NCI-H128 (cell line): ENCODE data around the gene CEP95.

Source experiments
- DNase-seq: peaks from one replicate; lab custom pipeline; 2025; ENCODE audit not compliant: unreplicated experiment; lab: John Stamatoyannopoulos, UW

Gene CEP95

DNA sequence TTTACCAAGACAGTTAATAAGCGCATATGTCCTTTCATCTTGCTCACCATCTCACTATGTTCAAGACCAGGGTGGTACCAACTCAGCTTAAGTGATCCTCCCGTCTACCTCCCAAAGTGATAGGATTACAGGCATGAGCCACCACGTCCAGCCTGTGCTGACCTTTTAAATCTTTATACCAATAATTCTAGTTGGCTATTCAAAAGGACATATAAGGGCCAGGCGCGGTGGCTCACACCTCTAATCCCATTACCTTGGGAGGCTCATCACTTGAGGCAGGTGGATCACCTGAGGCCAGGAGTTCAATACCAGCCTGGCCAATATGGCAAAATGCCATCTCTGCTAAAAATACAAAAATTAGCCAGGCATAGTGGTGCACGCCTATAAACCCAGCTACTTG, 2.4 kb downstream of the CEP95 start:
- DNase-seq = no peak

DNA sequence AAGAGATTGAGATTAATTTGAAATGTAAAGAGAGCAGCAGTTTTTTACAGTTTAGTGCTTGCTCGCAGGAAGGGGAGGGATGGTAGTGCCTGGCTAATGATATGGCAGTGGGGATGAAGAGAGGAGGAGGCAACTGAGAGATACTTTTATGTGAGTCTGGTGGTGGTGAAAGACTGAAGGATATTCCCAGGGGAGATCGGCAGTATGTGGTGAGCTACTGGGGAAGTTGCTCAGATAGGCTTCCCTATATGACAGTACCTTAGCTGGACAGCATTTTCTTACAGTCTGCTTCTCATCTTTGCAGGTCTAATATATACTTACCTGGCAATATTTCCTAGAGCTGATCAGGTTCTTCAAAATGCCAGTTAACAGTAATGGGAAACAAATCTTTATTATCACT, 8.6 kb downstream of the CEP95 start:
- no peak for DNase-seq

DNA sequence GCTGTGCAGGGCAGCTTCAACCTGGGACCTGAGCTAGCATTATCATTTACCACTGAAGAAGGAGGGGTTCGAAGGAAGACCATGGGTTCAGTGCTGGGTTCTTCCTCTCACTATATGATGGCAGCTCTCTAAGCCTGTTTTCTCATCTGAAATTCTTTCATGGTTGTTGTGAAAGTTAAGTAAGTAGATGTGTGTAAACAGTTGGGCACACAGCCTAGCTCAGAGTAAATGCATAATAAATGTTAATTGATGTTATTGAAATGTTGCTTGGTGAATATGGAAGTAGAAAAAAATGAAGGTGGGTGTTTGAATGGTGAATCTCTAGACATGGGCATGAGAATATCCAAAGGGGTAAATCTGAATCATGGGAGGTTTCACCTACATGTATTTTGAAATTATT, 9.1 kb downstream of the CEP95 start:
- DNase-seq = no peak

DNA sequence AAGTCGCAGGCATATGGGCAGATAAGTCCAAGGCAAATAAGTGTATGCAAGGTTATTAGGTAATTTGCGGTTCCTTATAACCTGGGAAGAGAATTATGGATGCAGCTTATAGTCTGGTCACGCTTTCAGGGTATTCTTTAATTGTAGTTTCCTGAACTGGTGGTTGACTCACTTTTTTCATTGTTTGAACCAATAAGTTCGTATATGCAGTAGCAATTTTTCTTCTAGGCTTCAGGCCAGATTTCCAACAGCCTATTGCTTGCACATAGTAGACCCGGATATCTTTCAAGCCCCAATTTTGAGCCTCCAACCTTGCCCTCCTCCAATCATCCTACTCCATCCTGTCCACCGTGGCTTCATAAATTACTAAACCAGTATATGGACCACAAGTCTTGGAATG, 12.8 kb downstream of the CEP95 start:
- DNase-seq = no peak

DNA sequence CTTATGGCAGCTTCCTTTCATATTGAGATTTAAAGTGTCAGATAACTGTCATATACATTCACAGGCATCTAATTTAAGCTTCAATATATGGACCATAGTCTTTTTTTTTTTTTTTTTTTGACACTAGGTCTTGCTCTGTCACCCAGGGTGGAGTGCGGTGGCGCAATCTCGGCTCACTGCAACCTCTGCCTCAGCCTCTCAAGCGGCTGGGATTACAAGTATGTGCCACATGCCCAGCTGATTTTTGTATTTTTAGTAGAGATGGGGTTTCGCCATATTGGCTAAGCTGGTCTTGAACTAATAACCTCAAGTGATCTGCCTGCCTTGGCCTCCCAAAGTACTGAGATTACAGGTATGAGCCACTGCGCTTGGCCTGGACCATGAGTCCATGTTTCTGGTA, 13.6 kb downstream of the CEP95 start:
- no peak for DNase-seq

DNA sequence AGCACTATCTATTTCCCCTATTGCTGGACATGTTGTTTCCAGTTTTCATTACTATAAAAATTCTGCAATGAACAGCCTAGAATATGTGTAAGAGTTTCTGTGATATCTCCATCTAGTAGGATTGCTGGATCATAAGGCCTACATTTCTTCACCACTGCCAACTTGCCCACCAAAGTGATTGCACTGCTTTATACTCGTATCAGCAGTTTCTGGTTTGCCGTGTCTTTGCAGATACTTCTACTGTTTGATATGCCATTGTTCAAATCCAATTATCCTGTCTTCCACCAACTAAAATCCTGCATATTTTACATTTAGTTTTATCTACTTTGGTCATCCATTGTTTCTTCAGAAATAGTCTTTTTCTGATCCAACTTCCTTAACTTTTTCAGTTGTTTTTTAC, 21.1 kb downstream of the CEP95 start:
- DNase-seq = no peak

DNA sequence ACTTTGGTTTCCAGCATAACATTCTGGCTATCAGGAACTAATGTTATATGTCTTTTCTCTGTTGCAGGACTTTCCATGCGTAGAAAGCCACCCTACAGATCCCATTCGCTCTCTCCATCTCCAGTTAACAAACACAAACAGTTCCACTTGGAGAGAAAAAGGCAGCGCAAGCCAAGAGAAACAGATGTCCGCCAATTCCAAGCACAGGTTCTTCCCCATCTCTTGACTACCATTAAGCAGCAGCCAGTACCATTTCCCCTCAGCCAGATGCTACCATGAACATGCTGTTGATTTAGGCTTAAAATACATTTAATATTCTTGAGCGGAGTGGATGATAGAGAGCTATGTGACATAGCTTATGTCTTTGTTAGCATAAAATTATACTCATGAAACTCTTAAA, 22.4 kb downstream of the CEP95 start:
- no peak for DNase-seq

DNA sequence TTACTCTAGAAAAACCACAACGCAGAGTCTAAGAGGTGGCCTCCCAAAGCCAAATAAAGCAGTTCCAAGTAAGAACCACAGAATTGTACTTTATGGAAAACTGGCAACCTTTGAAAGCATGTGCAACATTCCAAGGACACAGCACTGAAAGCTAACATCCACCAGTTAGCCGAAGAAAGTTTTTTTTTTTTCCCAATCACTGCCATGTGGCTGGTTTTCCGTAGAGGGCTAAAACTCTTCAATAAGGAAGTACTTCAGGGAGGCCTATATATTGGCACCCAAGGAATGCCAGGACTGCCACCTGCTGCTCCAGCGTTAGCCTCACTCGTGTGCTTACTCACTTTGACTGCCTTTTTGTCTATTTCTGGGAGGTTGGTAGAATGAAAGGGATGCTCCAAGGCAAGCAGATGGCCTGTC, 25.2 kb downstream of the CEP95 start:
- DNase-seq = no peak

DNA sequence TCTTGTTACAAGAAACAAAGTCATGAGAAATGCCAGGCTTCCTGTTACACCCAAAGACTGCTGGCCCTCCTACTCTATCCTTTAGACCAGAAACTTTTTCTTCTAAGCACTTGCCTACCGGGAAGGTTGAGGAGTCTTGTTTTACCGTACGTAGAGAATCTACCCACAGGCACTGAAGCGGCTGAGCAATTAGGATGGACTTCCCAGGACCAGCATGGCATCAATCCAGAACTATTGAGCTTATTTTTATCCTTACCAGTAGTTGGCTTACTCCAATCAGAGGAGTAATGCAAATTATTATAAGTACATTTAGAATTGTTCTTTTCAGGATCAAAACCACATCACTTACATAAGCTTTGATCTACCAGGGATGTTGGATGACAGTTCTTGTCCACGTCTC, 25.6 kb downstream of the CEP95 start:
- no peak for DNase-seq

DNA sequence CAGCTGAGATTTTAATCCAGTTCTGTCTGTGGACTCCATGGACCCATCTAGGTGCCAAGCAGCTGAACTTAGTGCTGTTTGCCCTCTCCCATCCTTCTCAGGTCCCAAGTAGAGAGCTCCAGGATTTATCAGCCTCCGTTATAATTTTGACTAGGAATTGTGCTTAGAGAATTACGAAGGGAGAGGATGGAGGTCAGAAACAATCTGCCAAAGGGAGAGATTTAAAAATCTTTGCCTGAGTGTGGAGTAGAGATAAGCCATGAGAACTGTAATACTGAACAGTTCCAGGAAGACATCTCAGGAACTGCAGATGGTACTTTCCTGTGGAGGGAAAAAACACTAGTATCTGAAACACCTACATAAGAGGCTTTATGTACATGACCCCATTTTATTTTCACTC, 27.0 kb downstream of the CEP95 start:
- DNase-seq = no peak

DNA sequence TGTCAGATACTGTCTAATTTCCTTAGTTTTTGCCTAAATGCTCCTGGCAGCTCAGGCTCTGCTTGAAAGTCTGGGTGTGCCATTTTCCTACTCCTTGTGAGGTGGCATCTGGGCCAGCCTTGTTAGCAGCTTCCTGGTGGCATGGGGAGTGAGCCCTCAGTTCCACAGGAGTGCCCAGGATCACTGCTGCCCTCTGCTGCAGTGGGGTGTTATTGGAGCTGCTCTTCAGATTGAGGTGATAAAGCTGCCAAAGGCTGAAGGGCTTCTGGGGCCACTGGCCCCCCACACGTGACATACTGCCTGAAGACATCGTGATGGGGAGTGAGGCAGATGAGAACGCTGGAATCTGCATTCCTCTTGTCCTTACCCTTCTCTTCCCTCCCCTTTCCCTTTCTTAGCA, 27.4 kb downstream of the CEP95 start:
- no peak for DNase-seq

DNA sequence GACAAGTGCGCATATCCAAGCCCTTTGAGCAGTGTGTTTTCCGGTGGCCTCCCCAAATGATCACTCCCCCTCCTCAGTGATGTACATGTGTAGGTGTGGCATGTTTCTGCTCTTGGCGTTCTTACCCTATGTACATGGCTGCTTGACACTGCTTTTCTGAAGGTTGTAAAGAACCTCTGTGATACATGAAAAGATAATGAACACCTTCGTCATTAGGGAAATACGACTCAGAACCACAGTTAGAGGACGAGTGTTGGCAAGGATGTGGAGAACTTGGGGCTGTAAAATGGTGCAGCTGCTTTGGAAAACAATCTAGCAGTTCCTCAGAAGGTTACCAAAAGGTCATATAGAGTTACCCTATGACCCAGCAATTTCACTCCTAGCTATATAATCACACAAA, 28.6 kb downstream of the CEP95 start:
- DNase-seq = no peak

DNA sequence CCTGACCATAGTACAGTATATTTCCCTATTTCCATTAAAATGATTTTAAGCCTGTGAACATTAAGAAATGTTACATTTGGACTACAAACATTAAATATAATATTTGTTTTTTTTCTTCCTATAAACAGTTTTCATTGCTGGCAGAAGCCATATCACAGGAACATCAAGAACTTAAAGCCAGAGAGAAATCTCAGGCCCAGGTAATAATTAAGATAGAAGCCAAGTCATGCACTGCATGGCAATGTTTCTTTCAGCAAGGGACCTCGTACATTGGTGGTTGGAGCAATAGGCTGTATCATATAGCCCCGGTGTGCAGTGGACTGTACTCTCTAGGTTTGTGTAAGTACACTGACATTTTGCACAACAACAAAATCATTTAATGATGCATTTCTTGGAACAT, 30.1 kb downstream of the CEP95 start:
- no peak for DNase-seq

DNA sequence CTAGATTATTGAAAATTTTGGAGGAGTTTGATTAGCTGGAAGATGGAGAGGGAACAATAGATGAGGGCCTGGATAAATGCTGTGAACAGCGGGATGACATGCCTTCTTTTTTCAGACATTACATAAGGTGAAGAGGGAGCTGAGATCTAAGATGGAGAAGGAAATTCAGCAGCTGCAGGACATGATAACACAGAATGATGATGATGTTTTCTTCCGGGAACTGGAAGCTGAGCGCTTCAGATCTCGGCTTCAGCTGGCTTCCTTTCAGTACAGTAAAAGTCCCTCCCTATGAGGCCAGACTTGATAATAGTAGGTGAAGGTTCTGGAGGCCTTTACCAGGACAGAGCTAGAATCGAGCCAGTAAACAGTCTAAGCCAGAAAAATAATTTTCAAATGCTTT, 30.7 kb downstream of the CEP95 start:
- DNase-seq = no peak

DNA sequence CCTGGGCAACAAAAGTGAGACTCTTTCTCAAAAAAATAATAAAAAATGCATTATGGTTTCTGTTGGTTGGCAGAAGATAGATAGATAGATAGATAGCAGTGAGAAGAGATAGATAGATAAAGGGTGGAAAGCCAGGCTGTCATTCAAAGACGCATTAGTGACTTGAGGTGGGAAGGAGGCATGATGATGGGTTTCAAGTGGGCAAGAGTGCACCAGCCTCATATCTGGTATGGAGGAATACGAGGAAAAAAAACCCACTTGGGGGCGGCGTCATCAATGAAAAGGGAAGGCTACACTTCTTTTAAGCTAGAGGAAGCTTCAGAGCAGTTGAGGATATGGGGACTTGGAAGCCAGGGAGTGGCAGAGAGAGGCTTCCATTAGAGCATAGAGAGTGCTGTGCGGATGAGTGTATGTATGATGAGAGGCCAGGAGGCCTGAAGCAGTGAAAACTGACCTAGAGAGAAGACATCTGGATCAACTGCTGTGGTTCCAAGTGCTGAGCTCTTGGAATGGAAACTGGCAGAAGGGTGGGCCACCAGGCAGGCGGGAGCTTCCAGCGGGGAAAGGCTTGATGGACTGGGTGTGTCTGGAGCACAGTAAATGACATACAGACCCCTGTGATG, 31.8 kb downstream of the CEP95 start:
- no peak for DNase-seq

DNA sequence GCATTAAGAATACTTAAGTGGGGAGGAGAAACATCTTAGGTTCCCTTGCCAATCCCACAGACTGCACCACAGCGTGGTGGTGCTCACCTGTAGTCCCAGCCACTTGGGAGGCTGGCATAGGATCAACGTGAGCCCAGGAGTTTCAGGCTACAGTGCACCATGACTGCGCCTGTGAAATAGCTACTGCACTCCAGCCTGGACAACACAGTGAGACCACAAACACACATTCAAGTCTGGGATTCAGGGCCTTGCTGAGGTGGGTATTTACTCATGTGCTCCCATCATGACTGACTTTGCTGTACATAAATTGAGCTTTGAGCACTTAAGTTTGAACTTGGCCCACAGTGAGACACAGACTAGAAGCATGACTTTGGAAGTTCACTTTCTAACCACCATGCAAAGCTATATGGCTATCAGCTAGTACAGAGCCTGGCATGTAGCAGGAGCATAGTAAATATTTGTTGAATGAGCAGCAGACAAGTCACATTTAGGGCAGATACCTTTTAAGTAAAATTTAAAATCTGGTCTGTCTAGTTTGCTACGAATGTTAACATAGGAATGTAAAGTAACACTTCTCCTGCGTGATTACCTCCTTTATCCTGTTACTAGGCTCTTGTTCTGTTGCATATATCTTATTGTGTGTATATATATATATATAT, 33.5 kb downstream of the CEP95 start:
- DNase-seq = no peak

DNA sequence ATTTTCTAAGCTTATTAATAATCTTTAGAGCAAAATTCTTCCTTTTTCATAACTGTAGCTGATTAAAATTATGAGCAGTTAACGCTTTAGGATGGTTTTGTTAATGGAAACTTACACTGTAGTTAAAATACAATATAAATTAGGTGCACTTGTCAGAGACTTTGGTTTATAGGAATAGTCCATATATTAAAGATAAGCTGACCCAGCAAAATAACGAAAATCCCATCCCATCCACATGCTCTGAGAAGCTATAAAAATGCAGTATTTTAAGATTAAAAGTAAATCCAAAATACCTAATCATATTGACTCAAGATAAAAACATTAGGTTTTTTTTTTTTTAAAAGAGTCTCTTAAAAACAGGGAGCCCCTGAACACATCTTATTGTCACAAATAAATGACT, 38.0 kb downstream of the CEP95 start:
- no peak for DNase-seq

DNA sequence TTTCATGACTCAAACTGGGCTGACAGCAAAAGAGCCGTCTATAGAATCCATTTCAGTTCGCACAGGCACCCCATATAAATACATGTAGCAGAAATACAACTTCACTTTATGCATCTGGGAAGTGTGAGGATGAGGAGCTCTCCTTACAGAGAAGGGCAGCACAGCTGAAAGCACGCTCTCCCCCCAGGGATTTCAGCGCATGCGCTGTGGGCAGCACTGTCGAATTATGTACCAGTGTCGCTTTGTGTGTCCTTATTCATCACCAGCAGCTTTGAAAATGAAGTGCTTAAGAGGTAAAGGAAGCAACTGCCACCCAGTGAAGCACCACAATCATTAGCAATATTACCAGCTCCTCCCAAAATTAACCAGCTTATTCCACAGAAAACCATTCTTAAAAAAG, 39.9 kb downstream of the CEP95 start:
- no peak for DNase-seq

DNA sequence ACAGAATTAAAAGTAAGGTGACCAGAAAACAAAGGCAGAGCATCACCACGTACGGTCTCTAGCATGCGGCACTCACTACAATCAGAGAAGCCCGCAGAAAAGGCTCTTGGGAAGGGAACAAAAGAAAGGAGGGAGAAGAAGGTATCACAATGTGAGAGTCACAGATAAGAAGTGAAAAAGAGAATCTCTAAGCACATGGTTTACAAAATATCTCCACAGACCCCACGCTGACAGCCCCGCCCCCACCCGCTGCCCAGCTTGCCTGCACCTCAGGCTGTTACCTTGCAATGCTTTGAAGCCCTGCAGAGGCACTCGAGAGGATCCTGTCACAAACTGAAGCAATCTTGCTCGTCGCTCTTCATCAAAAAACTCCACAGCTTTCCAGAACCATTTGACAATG, 40.5 kb downstream of the CEP95 start:
- DNase-seq = no peak

DNA sequence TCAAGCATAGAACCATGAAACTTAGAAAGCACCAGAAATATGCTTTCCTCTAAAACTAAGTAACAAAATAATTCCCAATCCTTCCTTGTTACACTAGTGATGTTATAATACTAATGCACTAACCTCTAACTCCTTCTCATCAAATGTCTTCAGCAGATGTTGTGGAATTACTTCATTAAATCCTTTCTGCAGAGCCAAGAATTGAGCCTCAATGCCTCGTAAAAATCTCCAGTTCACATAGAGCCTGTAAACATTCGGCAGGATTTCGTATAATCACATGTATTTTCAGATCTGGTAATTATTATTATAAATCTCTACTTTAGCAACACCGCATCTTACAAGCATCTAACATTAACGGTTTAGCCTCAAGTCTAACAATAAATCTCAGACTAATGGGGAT, 44.7 kb downstream of the CEP95 start:
- DNase-seq = no peak

DNA sequence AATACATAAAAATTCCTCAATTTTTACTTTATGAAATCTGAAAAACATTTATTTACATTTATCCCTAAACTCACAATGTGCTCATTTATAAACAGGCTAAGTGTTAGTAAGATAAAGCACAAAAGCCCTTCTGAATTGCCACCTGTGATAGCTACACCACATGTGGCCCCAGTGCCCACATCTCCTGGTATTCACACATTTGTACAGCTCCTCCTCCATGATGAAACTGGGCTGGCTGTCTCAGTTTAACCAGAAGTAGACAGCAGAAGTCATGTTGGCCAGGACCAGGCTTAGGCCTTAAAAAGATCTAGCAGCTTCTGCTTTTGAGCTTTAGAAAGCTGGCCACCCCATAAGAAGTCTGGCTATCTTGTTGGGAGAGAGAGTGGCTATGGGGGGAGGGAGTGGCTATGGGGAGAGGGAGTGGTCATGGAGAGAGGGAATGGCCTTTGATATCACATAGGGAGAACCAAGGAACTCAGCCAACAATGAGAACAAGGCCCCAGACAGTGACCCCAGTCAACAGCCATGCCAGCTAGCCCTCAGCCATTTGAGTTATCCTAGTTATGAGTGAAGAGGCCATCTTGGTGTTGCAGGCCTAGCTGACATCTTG, 47.4 kb downstream of the CEP95 start:
- no peak for DNase-seq

DNA sequence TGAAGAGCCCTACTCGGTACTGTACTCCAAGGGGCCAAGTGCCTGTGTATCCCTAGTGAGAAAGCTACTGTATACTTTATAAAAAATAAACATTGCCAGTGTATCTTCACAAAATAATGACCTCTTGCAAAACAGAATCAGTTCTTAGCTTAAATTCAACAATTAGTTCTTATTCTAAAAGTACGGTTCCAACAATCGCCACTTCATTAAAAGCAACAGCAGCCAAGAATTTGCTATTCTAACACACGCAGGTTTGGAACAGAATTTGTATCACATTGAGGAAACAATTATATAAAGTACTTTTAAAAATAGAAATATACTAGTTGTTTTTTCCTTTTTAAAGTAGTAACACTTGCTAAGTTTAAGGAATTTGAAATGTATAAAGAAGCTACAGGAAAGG, 48.5 kb downstream of the CEP95 start:
- no peak for DNase-seq

DNA sequence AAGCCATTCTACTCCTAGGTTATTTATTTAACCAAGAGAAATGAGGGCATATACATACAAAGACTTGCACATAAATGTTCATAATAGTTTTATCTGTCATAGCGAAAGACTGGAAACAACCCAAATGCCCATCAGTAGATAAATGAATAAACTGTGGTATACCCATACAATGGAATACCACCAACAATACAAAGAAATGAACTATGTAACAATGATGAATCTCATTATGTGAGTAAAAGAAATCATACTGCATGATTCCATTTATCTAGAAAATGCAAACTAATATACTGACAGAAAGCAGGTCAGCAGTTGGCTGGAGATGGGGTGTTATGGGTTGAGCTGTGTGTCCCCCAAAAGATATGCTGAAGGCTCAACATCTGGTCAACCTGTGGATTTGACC, 57.3 kb downstream of the CEP95 start:
- no peak for DNase-seq
